GM18507 (cell line): Measurements from ENCODE around the gene GAREM2.

Experiments
- DNase-seq: peaks from one replicate; pipeline ENCODE4 v3.0.0; 2011; ENCODE audit warnings: low read depth; ENCODE audit not compliant: insufficient read length; ENCODE audit errors: extremely low spot score
- FAIRE-seq: peaks from 2 replicates; lab custom pipeline; 2011; peaks lifted over from hg19 to GRCh38; lab: Jason Lieb, UNC

The GAREM2 gene

DNA sequence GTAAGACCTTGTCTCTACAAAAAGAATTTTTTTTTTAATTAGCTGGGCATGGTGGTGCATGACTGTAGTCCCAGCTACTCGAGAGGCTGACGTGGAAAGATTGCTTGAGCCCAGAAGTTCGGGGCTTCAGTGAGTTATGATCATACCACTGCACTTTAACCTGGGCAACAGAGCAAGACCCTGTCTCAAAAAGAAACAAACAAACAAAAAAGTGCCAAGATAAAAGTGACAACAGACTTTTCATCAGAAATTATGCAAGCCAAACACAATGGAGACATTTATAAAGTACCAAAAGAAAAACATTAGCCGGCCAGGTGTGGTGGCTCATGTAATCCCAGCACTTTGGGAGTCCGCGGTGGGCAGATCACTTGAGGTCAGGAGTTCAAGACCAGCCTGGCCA, 44.8 kb downstream of the GAREM2 start:
- FAIRE-seq (no peak), DNase-seq (no peak)

GRCh38 chr2:26223018-26223417, 50.1 kb downstream of the GAREM2 start:
- no peak for FAIRE-seq
- no peak for DNase-seq

GRCh38 chr2:26224095-26224494, 51.2 kb downstream of the GAREM2 start:
- DNase-seq: no peak
- FAIRE-seq: no peak

- FAIRE-seq (no peak), DNase-seq (no peak)
These were observed 56.7 kb downstream of the GAREM2 start for GRCh38 chr2:26229595-26229994.

GRCh38 chr2:26230806-26231205, 57.9 kb downstream of the GAREM2 start:
- DNase-seq: no peak
- FAIRE-seq: no peak

DNA sequence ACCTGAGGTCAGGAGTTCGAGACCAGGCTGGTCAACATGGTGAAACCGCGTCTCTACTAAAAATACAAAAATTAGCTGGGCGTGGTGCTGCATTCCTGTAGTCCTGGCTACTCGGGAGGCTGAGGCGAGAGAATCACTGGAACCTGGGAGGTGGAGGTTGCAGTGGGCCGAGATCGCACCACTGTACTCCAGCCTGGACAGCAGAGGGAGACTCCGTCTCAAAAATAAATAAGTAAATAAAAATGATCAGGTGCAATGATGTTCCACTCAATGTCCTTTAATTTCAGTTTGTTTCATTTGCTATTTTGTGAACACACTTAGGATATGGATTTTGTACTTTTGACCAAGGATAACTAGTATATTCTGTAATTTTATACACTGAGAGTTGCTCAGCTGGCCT, 62.2 kb downstream of the GAREM2 start:
- FAIRE-seq (no peak), DNase-seq (no peak)

GRCh38 chr2:26237868-26238267, 65.0 kb downstream of the GAREM2 start:
- FAIRE-seq (no peak), DNase-seq (no peak)

GRCh38 chr2:26238311-26238958, 65.5 kb downstream of the GAREM2 start:
- FAIRE-seq: no peak
- no peak for DNase-seq
